HG03558 (cell line): ENCODE data around the gene IRX6.

ENCODE experiments used
- ATAC-seq: cut with Tn5 transposase; IDR thresholded peaks from one replicate; pipeline ENCODE4 v1.9.1; 2021; ENCODE audit warnings: moderate number of reproducible peaks; ENCODE audit not compliant: unreplicated experiment; ENCODE audit errors: extremely low read depth

The IRX6 gene

DNA sequence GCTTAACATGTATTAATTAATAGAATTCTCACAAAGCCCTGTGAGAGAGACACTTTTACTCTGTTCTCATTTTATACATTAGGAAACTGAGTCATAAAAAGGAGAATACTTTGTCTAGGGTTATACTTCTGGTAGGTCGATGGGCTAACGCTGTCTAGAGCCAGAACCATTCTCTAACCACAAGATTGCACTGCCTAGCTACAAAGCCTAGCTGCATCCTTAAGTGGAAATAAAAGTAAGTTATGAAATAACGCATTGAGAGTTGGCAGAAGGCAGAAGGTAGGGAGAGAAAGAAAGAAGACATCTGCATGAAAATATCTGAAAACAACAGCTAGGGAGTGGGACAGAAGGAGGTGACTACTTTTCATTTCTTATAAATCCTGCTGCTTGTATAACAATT lies 33.2 kb downstream of the IRX6 start:
- no peak for ATAC-seq

DNA sequence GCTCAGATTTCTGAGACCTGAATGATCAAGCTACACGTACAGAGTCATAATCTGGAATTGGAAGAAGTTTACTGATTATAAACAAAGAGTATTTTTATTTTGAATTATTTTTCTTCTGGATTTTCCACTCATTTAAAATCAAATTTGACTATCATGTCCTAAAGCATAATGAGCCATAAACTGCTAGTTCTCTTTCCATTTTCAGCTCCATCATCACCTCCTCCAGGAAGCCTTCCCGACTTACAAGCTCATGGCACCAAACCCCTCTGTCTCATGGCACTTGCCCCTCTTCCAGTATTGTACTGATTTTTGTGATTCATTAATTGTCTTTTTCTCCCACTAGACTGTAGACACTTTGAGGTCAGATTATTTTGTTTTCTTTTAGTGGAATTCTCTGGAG lies 35.9 kb downstream of the IRX6 start:
- ATAC-seq = no peak

DNA sequence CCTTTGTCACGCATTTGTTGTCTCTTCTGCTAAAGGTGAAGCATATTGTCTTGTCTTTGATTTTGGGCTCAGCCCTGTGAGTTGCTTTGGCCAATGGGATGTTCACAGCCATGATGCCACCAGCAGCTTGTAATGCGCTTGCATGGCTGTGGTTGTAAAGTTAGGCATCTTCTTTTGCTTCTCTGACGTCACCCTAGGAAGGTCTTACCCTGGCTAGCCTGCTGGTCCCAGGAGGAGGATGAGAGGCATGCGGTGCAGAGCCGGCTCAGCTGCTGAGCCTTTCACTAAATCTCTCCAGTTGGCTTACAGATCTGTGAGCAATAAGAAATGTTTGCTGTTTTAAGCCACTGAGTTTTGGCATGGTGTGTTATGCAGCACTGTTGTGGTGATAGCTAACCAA lies 40.8 kb downstream of the IRX6 start:
- ATAC-seq = no peak

DNA sequence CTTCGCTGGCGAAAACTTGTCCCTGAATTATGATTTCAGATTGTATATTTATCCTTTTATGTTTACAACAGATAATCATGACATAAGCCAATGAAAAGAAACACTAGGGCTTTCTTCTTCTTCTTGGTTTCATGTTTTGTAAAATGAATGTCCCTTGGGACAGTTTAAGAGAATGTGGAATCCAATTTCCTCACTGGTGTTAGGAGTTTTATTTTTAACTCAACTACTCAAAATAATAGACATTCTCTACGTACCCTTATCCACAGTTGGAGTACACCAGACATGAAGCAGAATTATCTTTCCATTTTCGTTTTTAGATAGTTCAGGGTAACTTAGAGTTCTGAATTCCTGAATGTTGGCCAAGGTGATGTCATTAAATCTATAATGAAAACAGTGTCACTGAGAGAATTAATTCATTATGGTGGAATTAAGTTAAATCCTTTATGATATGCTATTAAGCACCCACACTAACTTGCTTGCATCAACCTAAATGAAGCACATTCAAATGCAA lies 43.4 kb downstream of the IRX6 start:
- ATAC-seq = no peak

DNA sequence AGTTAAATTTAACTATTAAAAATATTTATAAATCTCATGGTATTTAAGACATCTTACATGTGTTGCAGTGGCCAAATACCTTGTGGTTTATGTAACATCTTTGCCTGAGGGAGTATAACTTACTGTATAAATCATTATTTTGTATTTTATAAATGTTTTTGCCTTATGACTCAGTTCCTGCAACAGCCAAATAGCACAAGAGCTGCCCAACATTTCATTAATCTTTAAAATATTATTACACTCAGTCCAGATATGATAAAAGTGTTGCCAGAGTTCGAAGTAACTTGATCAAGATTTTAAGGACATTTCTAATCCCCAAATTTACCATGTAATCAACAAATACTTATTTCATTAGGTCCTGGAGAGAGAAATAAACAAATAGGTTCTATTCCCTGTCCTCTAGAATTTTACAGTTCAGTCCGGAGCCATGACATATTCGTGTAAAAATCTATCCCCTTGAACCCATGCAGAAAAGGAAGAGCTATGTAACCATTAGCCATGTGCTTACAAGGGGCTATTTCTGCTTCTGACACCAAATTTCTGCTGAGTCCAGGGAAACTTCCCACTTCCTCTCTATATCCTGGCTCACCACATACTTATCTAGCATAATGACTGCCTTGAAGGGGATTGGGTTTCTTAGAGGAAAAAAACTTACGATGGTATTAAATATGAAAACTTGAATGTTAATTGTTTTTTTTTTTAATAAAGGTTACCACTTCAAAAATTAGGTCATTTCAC lies 44.0 kb downstream of the IRX6 start:
- no peak for ATAC-seq

DNA sequence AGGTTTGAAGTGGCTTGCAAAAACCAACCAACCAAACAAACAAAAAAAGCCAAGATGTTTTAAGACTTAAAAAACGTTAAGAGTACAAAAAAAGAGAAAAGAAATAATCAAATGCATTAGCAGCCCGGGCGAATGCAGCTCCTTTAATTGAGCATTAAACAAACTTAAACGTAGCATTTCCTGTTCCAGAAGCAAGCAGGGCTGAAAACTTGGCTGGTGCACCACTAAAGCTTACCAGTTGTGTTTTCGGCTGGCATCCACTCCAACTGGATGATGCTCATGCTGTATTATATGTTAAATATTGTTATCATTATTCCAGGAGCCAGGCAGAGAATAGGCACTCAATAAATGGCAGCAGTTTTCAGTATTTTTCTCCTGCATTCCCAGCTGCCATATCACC lies 45.1 kb downstream of the IRX6 start:
- no peak for ATAC-seq

DNA sequence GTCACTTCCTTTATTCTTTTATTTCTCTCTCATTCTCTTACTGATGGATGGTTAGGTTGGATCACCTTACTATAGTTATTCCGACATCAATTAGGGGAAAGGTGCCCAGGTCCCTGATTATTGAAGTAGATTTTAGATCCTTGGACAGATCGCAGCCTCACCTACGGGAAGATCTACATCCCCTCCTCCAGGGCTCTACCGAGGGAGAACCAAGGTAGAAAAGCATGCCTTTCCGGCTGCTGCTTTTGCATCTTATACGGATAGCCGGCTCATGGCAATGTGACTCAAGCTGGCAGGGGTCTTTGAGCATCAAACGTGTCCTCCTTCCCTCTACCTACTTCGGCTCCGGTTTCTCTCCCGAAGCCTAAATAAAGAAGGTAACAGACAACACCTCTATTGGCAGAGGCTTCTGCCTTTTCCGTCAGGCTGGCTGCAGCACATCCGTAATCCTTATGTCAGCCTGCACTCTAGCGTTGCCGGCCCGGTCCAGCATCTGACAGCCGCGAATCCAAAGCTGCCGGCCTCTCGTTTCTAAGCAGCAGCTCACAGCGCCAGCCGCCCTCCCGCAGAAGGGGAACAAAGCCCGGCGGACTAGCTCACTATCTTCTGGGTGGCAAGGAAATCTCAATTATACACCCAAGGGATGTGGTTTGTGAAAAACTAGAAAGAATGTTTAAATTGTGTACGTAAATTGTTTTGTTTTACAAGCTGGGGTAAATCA lies 46.9 kb downstream of the IRX6 start:
- no peak for ATAC-seq

DNA sequence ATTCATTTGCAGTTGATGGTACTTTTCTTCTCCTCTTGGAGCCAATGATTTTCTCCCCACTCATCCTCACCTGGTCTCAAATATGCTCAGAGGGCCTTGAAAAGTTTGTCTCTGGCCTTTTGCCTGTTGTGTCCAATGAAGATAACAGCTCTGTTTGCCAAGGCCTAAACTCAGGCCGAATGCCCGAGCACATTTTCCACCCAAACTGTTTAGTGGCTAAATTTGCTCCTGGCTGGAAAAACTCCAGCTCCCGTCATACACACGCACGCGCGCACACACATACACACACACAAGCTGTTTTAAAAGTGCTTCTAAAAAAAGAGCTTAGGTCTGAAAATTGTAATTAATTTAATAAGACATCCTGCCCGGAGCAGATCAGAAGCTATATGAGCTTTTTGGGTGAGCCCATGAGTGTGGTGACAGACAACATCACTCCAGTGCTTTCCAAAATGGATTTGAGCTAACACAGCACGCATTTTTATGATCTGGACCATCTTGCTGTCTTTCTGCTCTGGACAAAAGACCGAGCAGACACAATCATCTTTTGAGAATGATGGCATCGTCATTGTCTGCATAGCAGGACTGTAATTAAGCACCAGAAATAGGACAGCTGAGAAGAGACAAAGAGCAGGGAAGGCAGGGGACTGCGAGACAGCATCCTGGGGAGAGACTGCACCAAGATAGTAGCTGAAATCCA lies 48.9 kb downstream of the IRX6 start:
- no peak for ATAC-seq

DNA sequence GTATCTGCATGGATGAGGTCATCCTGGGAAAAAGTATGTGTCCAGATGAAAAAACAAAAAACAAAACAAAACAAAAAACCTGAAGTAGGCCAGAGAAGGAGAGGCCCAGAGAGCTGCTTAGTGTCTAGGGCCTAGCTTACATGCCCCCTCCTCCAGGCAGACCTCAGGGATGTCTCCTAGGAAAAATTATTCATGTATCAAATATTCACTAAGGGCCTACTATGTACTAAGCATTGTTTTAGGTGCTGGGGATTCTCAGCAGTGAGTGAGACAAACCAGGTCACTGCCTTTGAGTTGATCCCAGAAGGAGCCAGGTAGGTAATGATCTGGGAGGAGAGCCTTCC lies 49.5 kb downstream of the IRX6 start:
- ATAC-seq = no peak

DNA sequence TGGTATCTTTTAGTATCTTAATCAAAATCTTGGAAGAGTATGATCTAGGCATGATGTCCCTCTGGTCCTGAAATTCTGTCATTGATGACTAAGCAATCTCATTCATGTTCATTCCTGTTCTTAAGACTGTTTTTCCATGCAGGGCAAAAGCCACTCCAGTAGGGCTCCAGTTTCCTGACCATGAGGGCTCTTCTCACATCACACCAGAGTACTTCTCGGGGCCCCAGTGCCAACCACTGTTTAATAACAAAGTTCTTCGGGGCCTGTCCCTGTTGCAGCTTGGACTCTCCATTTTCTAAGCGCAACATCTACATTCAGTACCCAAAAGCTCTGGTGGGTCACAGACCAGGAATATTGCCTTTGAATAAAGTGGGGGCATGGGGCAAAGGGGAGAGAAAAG lies 52.0 kb downstream of the IRX6 start:
- ATAC-seq = no peak

DNA sequence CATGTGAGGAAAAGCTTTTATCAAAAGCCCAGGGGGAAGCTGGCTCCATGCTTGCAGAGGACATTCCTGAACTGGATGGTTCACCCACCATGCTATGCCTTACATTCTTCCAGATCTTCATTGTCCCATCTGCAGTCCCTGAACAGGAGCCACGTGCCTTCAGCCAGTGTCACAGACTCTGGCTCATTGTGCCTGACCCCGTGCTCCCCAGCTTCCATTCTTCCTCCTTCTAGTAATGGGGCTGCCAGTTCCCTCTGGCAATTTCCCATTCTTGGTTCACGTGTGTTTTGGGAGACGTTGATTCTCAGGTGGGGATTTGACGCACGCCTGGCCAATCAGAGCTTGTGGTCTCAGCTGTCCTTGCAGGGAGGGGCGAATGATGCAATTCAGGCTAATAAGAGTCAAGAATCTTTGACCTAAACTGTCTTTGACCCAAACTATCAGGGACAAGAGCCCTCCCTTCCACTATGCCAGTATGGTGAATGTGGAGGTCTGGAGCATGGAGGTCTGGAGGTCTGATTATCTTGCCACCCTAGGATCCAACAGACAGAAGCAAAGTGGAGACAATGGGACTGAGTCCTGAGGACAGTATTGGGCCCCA lies 52.7 kb downstream of the IRX6 start:
- ATAC-seq = no peak

DNA sequence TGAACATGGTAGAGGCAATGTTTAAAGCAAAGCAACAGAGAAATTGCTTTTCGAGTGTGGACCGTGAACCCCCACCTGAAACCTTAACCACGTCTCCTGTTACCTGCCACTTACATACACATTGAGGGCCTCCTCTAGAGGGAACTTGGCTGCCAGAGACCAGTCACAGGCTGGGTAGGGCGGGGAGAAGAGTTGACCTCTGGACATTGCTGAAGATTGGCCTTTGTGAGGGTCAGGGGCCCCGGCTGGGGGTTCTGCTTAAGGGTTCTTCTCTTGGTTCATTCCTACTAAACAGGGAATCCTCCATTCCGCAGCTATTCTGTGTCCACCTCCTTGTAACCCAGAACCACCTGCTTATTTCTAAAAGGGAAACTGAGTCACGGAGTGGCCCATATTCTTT lies 53.8 kb downstream of the IRX6 start:
- no peak for ATAC-seq

DNA sequence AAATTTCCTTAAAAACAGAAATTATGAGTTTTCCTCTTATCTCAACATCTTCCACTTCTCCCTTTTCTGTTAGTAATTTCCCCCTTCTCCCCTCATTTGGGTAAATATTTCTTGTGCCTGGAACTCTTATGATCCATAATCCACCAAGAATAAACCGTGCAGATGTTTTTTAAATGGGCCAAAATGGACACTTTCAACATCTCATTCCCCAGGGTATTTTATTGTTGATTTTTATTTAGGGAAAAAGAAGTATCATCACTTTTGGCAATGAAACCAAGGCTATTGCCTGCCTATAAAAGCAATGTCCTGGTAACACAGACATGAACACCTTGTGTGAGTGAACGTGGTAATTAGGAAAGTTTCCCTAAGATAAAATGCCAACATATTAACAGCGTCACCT lies 54.6 kb downstream of the IRX6 start:
- ATAC-seq = no peak

DNA sequence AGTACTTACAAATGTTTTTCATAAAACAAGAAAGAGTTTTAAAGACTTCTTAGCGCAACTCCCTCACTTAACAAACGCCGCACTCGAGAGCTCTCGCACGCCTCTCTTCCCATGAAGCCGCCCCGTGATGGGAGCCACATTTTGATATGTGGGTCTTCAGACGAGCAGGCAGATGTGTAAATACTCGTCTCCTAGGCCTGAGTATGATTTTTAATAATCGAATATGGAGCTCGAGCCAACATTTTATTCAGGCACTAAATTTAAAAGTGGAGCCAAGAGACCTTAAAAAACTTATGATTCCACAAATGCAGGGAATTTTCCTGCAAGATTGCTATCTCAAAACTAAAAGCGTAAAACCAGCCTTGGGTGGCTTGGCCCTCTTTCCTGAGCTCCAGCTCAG lies 55.4 kb downstream of the IRX6 start:
- ATAC-seq = no peak

DNA sequence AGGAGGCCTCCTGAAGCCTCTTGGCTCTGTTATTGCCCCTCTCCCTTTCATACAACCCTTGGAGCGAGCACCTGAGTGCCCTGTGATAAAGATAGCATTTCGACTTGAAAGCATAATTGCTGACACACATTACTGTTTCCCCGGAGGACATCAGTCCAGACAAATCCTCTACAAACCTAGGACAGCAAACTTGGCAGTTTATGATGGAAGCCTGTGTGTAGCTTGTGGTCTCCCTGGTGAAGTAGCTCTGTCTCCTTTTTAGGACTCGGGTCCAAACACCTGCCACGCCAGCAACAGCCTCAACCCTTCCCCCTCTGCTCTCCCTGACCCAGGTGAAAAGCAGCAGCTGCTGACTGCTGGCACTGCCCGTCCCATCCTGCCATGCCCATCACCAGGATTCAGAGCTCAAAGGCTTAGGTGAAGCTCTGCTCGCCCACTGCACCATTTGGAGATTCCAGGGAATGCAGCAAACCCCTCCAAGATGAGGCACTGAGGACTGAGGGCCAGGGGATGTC lies 55.9 kb downstream of the IRX6 start:
- ATAC-seq = no peak
